CD4-positive, alpha-beta T cell treated with Interleukin-17A for 4 hours (primary cell): ENCODE results near the gene ZBTB40.

Source experiments
- DNase-seq: peaks from one replicate; pipeline ENCODE4 v3.0.0-alpha.2; 2020; ENCODE audit warnings: mixed read lengths

ZBTB40 gene

GRCh38 chr1:22508991-22509390, 57.3 kb downstream of the ZBTB40 start:
- DNase-seq: no peak

DNA sequence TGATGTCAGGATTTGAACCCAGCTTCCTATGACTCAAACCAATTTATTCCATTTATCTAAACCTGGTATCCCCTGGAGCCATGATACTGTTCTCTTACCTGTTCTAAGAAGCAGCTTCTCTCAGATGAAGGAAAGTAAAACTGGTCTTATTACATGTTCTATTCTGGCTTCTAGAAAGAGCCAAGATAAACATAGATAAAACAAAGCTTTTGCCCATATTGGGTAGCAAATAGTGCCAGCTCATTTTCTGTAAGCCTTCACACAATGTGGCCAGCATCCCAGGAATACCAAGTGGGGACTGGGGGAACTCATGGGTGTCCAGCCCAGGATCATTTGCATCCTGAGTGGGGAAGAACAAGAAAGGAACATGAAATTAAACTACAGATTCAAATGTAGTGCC, 58.2 kb downstream of the ZBTB40 start:
- DNase-seq: no peak

- DNase-seq: no peak
Measured at GRCh38 chr1:22512873-22513272, 61.2 kb downstream of the ZBTB40 start.

DNA sequence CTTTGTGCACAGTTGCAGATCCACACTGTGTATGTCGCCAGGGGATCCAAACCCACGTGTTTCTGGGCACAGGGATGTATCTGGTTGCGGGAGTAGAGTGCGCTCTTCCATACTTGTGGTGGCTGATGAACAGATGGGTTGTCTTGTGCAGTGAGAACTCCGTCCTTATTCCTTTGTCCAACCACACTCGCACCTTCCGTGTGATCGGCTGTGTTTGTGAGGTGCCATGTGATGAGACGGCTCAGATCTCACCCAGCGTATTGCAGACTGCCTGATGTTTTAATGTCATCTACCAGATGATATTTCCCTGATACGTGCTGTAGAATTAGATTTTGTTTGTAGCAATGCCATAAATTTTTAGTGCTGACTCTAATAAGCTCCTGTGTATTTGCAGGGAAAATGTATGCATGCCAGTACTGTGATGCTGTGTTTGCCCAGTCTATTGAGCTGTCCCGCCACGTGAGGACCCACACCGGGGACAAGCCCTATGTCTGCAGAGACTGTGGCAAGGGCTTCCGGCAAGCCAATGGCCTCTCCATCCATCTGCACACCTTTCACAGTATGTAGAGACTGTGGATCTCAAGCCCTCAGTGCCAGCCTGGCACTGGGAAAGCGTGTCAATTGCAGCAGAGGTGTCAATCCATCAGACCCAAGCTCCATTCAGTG, 65.4 kb downstream of the ZBTB40 start:
- DNase-seq: no peak

DNA sequence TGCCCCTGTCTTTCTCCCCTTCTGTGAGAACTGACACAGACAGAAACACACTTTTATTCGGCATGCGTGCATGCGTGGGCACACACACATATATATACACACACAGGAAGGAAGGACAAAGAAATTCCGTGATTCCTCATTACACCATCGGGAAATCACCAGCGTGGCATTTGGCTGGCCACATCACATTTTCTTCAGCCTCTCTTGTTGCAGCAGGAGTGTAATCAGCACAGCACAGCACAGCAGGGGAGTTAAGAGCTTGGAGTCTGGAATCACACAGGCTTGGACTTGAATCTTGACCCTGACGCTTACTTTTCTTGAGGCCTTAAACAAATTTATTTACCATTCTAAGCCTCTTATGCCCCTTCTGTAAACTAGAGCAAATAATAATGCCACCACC, 66.3 kb downstream of the ZBTB40 start:
- no peak for DNase-seq

- no peak for DNase-seq
Measured at GRCh38 chr1:22518379-22518778, 66.7 kb downstream of the ZBTB40 start.

GRCh38 chr1:22520871-22521270, 69.2 kb downstream of the ZBTB40 start:
- DNase-seq: no peak

DNA sequence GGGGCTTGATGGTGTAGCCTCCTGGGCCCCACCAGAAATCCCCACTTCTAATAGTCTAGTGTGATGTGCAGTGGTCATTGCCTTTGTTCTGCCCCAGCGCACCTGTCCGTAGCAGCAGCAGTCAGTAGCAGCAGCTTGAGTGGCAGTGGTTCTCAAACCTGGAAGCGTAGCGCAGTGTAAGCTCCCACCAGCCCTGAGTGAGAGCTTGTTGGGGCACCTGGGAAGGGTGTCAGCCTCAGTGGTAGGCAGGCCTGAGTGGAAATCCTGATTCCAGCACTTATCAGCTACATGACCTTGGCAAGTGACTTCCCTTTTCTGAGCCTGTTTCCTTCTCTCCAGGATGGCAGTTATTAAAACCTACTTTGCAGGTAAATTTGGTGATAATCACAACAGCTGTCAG, 70.0 kb downstream of the ZBTB40 start:
- DNase-seq: no peak

DNA sequence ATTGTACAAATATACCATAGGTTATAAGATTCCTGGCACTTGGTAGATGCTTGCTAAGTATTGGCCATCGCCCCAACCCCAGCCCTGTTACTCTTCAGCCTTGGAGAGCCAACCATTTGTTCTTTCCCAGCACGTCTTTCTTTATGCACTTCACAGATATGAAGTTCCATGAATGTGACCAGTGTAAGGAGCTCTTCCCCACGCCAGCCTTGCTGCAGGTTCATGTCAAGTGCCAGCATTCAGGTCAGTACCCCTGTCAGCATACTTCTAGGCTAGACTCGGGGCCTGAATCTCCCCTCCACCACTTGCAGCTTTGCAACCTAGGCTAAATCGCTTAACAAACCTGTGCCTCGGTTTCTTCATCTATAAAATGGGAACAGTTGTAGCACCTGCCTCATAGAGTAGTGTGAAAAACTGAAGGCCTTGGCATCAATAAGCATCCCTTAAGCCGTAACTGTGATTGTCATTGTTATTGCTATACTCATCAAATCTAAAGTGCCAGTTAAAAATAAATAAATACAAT, 70.6 kb downstream of the ZBTB40 start:
- DNase-seq: no peak

DNA sequence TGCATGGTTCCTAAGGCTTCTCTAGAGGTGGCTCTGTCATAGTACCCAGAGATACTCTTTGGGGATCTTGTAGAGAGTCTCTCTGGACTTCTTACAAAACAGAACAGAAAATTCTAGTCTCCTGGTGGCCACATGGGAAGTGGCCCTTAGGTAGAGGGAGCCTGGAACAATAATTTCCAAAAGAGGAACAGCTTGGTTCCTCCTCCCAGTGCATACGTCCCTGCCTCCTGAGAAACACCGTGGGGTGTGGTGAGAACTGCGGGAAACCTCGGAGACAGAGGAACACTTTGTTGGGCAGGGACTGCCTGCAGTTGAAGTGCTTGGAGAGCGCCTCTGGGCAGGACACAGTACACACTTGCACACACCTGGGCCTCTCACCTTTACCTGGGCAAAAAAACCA, 72.8 kb downstream of the ZBTB40 start:
- DNase-seq: no peak

DNA sequence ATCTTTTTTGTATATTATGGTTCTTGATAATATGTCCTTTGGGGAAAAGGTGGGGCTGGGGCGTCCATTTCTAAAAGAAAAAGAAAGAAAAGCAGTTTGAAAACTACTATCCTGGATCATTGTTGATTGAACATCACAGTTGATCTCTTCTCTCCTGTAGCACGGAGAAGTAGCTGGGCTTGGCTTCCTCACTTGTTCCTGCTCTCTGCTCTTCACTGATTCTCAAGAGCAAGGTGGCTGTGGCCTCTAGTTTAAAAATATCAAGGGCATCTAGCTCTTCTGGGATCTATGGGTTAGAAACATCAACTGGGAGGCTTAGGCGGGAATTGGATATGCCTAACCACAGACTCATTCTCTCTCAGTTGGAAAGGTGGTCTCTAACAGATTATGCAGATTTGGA, 73.6 kb downstream of the ZBTB40 start:
- no peak for DNase-seq

GRCh38 chr1:22525646-22526045, 74.0 kb downstream of the ZBTB40 start:
- no peak for DNase-seq

DNA sequence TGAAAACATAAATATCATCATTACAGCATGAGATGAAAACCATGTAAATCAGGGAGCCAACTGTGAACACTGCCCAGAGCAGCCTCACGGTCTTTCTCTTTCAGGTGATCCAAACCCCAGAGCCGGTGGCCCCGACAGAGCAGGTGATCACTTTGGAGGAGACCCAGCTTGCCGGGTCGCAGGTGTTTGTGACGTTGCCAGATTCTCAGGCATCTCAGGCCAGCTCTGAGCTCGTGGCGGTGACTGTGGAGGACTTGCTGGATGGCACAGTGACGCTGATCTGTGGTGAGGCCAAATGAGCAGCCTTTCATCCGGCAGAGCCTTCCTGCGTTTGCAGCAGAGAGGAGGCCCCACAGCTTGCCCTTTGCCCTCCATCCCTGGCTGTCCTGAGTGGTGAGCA, 74.4 kb downstream of the ZBTB40 start:
- DNase-seq: no peak

- DNase-seq: no peak
Measured at GRCh38 chr1:22526677-22527076, 75.0 kb downstream of the ZBTB40 start.

- no peak for DNase-seq
Measured at GRCh38 chr1:22527122-22527521, 75.5 kb downstream of the ZBTB40 start.

DNA sequence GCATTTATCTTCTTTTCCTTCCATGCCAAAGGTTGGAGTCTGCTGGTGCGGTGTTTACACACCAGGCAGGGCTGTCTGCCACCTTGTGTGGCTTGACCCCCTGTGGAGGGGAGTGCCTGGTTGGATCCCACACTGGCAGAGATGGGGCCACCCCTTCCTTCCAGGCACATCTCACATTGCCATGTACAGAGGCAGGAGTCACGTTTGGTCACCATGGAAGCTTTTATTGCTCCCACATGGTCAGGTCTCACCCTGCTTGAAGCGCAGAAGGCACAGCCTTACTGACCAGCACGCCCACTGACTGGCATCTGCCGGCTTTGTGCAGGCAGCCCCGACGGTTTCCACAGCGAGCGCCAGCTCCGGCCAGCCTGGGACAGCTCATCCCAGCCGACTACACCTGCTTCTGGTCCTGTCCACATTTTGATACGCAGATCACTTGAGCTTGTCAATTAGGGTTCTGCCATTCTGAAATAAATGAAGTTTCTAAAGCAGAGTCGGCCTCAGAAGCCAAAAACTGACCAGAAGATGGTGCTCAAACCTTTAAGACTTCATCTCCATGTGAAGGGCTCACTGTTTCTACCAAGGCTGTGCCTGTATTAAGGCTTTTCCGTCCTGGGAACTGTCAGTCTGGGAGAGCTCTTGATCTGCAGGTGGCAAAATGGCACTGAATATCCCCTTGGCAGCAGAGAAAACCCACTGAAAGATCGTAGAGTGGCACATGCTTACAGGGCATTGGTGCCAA, 76.1 kb downstream of the ZBTB40 start:
- no peak for DNase-seq

GRCh38 chr1:22528451-22528850, 76.8 kb downstream of the ZBTB40 start:
- DNase-seq: no peak

- DNase-seq: no peak
Measured at GRCh38 chr1:22529901-22530621, 78.4 kb downstream of the ZBTB40 start.

GRCh38 chr1:22530715-22531114, 79.1 kb downstream of the ZBTB40 start:
- no peak for DNase-seq

DNA sequence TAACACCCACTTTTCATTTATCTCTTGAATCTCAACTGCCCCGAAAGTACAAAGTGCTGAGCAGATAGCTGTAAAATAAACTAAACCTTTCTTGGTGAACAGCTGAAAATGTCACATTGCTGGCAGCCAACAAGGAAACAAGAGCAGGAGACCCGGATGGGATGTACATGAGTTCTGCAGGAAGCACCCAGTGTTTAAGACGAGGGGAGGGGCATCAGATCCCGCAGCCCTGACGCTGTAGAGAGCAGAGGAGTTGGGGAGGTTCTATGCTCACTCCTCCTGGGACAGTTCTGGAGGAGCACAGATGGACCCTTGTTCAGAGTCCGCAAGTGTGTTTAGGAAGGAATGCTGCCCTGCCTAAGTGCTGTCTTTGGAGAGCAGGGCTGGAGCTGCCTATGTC, 79.6 kb downstream of the ZBTB40 start:
- DNase-seq: no peak

- DNase-seq: no peak
Measured at GRCh38 chr1:22533244-22533895, 81.7 kb downstream of the ZBTB40 start.

GRCh38 chr1:22534951-22535350, 83.3 kb downstream of the ZBTB40 start:
- DNase-seq: no peak

DNA sequence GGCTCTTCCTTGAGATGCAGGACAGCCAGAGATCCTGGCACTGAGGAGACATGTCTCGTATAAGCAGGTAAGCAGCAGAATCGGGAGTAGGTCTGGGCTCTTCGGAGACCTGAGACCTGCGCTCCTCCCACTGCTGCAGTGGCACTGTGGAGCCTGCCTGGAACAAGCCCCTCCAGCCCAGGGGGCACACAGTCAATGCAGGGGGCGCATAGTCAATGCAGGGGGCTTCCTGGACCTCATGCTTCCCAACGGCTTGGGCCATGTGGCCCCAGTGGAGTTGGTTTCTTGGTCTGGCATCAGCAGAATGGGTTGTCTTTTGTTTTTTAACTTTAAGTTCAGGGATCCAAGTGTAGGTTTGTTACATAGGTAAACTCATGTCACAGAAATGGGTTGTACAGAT, 83.7 kb downstream of the ZBTB40 start:
- no peak for DNase-seq
